Esophagus muscularis mucosa (tissue), 4 donors: ENCODE measurements around the gene TBKBP1.

ENCODE experiments used
- EP300 ChIP-seq: sonication (generic); formaldehyde crosslinking; IDR thresholded peaks from one replicate; pipeline ENCODE4 v1.6.1; 2017; ENCODE audit warnings: antibody characterized with exemption
- POLR2A ChIP-seq: fragments of 450-650 bp; IDR thresholded peaks from one replicate; pipeline ENCODE4 v1.6.1; 2017; ENCODE audit warnings: antibody characterized with exemption, moderate library complexity, mild to moderate bottlenecking, low read depth
- TF ChIP-seq, protein P1 (sequence below), 3 experiments: fragments of 200-600 bp in 2 of 3; fragments of 450-650 bp in 1 of 3; sonication (generic) in 2 of 3; IDR thresholded peaks; one replicate each; pipeline ENCODE4 v1.5.1; 2017 to 2019; ENCODE audit warnings: antibody characterized with exemption in 3 of 3, mild to moderate bottlenecking in 2 of 3, moderate library complexity in 1 of 3

DNA sequence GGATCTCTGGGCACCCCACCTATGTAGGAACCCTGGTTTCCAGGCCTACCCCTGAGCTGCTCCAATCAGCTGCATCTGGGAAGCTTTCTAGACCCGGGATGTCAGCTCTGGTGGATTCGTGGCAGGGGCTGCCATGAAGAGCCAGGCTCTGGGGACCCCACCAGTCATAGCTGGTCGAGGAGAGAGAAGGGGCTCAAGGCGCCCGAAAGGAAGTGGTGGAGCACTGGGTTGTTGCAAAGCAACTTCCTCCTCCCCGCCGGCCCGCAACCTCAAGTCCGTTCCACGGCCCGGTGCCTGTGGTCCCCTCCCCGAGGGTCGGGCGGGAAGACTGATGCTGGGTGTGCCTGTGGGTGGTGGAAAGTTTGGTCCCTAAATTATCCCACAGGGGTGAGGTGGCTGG, 10.2 kb downstream of the TBKBP1 start:
- no peak for TF ChIP-seq POLR2A
- TF ChIP-seq, protein P1, sequence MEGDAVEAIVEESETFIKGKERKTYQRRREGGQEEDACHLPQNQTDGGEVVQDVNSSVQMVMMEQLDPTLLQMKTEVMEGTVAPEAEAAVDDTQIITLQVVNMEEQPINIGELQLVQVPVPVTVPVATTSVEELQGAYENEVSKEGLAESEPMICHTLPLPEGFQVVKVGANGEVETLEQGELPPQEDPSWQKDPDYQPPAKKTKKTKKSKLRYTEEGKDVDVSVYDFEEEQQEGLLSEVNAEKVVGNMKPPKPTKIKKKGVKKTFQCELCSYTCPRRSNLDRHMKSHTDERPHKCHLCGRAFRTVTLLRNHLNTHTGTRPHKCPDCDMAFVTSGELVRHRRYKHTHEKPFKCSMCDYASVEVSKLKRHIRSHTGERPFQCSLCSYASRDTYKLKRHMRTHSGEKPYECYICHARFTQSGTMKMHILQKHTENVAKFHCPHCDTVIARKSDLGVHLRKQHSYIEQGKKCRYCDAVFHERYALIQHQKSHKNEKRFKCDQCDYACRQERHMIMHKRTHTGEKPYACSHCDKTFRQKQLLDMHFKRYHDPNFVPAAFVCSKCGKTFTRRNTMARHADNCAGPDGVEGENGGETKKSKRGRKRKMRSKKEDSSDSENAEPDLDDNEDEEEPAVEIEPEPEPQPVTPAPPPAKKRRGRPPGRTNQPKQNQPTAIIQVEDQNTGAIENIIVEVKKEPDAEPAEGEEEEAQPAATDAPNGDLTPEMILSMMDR (IDR thresholded peaks at IDR 0.05) = no peak
- no peak for TF ChIP-seq EP300
